GM12875 (cell line): Measurements from ENCODE around the gene STAG3.
"Not testable (repeated sequence)": the region's sequence is repeated elsewhere in the genome, so short reads cannot be mapped to it uniquely, and the experiment has no call there.

Source experiments
- H3K4me3 ChIP-seq: one replicate; pipeline ENCODE4 v1.5.1; 2011; ENCODE audit warnings: low read depth, low read length, control low read depth
- TF ChIP-seq, protein P1 (sequence below): IDR thresholded peaks from 2 replicates; pipeline ENCODE4 v1.5.1; 2011; ENCODE audit warnings: low read depth, mild to moderate bottlenecking, control low read depth, inconsistent platforms, low read length, moderate library complexity, borderline replicate concordance; ENCODE audit not compliant: insufficient read depth

STAG3 gene

DNA sequence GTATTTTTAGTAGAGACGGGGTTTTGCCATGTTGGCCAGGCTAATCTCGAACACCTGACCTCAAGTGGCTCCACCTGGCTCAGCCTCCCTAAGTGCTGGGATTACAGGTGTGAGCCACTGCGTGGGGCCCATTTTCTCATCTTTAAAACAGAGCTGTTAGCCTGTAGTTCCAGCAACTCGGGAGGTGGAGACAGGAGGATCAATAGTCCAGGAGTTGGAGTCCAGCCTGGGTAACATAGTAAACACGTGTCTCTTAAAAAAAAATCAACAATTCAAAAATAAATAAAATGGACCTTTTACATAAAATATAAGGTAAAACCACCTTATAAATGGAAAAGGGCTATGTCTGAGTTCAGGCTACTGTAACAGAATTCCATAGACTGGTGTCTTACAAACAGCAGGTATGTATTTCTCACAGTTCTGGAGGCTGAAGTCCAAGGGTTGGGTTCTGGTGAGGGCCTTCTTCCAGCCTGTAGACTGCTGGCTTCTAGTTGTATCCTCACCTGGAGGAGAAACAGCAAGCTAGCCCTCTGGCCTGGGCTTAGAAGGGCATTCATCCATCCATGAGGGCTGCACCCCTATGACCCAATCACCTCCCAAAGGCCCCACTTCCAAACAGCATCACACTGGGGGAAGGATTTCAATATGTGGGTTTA, 35.0 kb downstream of the STAG3 start:
- H3K4me3 ChIP-seq: peak overlapping the region; percentile 21

DNA sequence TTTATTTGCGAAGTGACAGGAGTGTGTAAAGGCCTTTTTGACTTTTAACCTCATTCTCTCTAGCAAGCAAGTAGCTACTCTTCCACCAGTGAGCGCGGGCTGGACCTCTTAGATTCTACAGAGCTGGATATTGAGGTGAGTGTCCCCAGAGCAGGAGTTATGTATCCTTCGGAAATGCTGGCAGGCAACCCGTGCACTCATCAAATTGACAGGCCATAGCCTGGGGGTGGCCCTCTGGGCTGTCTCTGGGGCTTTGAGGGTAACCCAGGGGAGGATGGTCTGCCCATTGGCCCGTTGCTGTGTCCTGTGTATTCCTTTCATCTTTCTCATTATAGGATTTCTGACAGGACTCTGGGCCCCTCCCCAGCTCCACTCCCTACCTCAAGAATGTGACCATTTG, 36.0 kb downstream of the STAG3 start:
- TF ChIP-seq, protein P1, sequence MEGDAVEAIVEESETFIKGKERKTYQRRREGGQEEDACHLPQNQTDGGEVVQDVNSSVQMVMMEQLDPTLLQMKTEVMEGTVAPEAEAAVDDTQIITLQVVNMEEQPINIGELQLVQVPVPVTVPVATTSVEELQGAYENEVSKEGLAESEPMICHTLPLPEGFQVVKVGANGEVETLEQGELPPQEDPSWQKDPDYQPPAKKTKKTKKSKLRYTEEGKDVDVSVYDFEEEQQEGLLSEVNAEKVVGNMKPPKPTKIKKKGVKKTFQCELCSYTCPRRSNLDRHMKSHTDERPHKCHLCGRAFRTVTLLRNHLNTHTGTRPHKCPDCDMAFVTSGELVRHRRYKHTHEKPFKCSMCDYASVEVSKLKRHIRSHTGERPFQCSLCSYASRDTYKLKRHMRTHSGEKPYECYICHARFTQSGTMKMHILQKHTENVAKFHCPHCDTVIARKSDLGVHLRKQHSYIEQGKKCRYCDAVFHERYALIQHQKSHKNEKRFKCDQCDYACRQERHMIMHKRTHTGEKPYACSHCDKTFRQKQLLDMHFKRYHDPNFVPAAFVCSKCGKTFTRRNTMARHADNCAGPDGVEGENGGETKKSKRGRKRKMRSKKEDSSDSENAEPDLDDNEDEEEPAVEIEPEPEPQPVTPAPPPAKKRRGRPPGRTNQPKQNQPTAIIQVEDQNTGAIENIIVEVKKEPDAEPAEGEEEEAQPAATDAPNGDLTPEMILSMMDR: no peak
- peak overlapping the region; percentile 17 for H3K4me3 ChIP-seq

More for the DNA sequence above, 35.0 kb downstream of the STAG3 start:
- TF ChIP-seq, protein P1: no peak

DNA sequence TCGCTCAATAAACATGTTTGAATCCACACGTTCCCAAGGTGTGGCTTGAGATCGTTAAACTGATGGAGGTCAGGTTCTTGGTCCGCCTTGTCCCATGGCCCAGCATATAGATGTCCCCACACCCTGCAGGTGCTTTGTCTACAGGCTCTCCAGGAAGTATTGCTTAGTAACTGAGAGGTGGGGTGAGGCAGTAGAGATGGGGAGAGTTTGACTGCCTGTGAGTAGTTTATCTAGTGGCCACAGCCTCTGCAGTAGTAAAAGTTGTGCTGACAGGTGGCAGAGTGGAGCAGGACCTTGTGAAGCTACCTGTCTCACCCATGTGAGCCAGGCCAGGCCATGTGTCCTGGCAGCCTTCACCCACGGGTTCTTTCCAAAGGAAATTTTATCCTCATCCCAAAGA, 36.6 kb downstream of the STAG3 start:
- H3K4me3 ChIP-seq: not testable (repeated sequence)

DNA sequence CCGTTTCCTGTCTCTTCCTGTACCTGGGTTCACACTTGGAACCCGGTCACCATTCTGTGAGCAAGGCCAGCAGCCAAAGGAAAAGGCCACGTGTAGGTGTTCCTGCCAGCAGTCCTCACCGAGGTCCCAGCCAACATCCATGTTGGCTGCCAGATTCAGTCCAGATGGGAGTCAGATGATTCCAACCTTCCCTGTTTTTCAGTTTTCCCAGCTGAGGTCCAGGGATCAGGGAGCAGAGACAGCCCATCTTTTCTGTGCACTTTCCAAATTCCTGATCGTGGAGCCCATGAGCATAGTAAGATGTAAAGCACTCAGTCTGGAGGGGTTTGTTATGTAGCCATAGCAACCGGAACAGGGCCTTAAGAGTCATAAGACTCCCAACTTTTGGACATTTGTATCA, 38.2 kb downstream of the STAG3 start:
- TF ChIP-seq, protein P1: no peak
- H3K4me3 ChIP-seq: no peak overlapping the region

DNA sequence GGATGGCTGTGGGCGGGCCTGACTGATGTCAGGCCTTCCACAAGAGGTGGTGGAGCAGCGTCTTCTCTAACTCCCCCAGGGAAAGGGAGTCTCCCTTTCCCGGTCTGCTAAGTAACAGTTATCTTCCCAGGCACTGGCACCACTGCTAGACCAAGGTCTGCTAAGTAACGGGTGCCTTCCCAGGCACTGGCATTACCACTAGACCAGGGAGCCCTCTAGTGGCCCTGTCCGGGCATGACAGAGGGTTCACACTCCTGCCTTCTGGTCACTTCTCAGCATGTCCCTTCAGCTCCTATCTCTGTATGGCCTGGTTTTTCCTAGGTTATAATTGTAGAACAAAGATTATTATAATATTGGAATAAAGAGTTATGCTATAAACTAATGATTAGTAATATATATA, 40.2 kb downstream of the STAG3 start:
- not testable (repeated sequence) for H3K4me3 ChIP-seq
- TF ChIP-seq, protein P1: peak; percentile 46; the same call in 1 of the 2 replicates

DNA sequence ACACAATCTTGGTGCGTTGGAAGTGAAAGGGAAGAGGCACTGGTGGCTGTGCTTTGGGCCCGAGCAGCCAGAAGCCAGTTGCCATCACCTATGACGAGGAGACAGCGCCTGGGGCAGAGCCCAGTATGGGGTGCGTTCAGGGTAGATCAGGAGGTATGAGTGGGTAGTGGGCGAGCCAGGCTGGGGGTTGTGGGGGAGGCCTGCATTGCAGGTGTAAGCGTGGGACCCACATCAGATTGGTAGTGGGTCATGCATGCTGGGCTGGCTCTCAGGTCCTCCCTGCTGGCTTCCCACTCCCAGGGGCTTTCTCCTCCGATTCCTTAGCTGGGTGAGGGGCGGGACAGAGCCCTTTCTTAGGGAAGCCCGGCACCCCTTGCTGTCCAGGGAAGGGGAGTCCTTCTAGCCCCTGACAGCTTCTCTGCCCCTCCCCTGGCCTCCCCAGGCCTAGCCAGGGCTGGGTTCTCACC, 41.6 kb downstream of the STAG3 start:
- no peak overlapping the region for H3K4me3 ChIP-seq
- TF ChIP-seq, protein P1: no peak

DNA sequence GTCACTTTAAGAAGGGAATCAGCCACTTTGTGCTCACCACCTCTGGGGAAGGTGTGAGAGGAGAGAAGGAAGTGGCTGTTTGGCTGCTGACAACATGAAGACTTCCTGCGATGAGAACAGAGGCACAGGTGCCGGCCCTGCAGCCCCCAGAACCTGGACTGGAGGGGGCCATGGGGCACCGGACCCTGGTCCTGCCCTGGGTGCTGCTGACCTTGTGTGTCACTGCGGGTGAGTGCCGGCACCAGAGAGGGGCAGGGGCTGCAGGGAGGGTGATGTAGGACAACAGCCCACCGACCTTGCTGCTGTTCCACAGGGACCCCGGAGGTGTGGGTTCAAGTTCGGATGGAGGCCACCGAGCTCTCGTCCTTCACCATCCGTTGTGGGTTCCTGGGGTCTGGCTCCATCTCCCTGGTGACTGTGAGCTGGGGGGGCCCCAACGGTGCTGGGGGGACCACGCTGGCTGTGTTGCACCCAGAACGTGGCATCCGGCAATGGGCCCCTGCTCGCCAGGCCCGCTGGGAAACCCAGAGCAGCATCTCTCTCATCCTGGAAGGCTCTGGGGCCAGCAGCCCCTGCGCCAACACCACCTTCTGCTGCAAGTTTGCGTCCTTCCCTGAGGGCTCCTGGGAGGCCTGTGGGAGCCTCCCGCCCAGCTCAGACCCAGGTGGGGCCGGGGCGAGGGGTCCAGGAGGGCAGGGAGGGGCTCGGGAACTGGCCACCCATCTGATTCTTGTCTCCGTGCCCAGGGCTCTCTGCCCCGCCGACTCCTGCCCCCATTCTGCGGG, 42.3 kb downstream of the STAG3 start, which contains the start of gene PVRIG:
PVRIG (plus strand) TSS at position 149 of the 785 bp plus-strand sequence; CDS start at position 171, 22 bp downstream.
- peak within 1 kb of the TSS; percentile 56 for H3K4me3 ChIP-seq
